ENCODE measurements around the gene C11orf98.
A peak's percentile ranks its signal among the peaks of the same experiment; 100 is the strongest.
"Not testable (repeated sequence)": the region's sequence is repeated elsewhere in the genome, so short reads cannot be mapped to it uniquely, and the experiment has no call there.

C11orf98 gene

DNA sequence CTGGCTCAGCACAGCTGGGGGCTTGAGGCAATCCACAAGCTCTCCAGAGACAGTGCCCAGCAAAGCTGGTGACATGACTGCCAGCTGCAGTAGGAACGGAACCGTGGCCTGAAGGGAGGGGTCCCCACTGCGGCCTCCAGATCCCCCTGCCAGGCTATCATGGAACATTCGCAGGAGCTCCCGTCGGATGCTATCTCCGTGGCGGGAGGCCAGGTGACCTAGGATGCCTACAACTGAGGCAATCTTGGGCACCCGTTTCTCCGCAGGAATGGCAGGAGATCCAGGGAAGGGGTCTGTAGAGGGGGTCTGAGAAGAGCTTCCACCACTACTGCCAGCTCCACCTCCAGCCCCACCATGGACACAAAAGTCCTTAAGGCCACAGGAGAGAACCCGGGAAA is 16.0 kb downstream of the C11orf98 start:
- no peak for DNase-seq

DNA sequence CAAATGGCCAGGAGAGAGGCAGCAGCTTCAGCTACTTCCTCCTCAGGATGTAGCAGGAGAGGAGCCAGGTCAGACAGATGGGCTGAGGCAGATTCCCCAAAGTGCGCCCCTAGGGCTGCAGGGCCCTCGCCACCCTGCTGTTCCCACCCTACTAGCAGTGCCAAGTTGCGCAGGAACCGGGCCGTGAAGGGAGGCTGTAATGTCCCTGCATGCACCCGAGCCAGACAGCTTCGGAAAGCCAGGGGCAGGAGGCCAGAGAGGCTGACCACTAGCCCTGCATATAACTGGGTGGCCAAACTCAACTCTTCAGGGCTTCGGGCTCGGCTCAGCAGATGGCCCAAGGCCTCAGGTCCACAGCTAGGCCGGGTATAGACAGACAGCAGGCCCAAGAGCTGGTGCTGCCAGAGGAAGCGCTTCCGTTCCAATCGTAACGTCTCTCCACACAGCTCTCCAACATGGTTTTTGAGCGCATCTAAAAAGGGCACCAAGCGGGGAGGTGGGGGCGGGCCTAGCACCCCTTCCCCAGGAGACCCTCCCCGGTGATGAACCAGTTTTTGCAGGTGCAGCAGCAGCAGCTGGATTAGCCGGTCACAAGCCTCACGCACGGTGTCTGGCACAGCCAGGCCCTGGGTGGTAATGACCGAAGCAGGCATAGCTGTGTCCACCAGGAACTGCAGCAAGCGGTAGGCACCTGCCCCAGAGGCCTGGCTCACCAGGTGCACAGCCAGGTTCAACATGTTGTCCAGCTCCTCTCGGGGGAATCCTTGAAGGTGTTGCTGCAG is 16.6 kb downstream of the C11orf98 start:
- no peak for DNase-seq

DNA sequence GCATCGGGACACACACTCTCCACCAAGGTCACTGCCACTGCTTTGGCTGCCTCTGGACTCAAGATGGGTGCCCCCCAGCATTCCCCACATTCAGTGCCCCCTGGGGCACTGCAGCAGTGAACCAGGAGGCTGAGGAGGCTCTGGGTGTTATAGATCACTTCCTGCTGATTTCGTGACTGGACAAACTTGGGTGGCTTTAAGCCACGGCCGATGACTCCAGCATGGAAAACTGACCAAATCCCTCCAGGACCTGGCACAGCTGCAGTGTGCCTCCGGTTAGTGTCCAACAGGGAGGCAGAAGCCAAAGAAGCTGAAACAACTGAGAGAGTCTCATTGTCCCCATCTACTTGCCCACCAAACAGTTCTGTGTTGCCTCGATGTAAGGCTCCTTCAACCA is 17.4 kb downstream of the C11orf98 start:
- no peak for DNase-seq

DNA sequence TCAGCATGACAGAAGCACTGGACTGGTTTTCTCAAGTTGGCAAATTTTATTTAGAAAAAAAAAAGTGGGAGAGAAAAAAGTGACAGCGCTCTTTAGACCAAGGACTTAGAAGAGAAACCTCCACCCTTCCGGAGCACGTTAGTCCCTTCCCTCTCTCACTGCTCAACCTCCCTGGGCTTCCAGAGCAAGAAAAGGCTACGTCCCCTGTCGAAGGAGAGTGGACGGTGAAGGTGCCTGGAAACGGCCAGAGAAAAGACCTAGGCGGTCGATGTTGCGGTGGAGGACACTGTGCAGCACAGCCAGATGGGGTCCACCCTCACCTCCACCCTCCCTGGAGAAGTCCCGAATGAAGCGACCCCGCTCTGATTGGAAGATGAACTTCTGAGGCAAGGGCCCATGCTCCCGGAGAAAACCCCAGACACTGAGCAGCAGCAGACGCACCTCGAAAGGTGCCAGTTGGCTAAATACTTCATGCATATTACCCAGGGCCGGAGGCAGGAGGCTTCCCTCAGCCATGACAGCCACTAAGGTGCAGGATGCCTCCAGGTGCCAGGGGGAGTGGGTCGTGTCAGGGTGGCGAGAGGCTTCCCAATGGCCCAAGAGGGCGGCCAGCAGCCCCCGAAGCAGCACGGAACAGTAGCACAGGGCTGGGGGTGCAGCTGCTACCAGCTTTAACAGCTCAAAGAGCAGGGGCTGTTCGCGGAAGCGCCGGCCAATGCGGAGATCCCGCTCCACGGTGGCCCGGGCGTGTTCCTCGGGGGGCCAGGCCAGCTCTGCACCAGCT is 18.0 kb downstream of the C11orf98 start:
- no peak for DNase-seq

DNA sequence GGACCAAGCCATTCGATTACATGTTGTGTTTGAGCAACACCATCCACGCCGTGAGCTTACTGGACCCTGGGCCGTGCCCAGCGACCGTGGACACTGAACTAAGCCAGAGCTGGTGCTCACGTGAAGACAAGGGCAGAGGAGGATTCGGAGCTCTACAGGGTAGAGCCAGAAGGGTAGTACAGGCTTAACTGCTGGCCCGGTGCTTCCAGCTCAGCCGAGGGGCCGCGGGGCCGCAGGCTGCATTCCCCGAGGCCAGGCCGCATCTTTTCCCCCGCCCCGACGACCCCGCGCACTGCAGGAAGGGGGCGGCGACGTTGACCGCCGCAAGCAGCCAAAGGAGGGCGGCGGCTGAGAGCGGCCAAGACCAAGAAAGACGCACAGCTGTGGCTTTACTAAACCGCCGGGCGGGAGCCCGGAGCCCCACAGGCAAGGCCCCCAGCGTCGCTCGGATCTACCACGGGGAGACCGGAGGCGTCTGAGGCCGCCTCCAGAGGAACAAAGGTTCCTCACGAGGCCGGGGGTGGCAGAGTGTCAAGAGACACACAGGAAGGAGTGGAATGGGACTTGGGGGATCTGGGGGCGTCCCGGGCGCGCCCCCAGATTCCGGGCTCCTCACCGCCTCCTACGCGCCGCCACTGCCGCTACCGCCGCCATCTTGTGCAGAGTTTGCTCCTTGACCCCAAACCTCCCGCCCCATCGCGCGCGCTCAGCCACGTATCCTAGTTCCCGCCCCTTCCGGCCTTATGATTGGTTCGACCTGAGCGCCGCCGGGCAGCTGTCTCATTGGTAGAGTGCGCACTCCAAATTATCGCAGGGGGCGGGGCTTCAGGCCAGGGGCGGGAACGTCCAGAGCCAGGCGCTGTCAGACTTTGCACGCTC is 18.8 kb downstream of the C11orf98 start, which contains the start of gene GANAB:
Gene GANAB, minus strand, starts transcription at position 668 of the 879 bp plus-strand sequence. Its CDS starts 14 bp downstream, at position 654.
- peak; percentile 99 to 100 for DNase-seq

DNA sequence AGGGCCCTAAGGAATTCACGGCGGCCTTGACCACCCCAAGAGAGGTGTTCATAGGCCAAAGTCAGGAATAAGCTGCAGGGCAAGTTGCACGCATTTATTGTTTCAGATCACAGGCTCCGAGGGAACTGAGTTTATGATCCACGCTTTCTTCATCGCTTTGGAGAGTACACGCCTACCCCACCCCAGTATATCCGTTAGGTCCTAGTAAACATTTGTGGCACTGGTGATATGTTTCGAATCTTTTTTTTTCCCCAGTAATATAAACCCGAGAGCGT is 19.4 kb downstream of the C11orf98 start:
- no peak for DNase-seq

DNA sequence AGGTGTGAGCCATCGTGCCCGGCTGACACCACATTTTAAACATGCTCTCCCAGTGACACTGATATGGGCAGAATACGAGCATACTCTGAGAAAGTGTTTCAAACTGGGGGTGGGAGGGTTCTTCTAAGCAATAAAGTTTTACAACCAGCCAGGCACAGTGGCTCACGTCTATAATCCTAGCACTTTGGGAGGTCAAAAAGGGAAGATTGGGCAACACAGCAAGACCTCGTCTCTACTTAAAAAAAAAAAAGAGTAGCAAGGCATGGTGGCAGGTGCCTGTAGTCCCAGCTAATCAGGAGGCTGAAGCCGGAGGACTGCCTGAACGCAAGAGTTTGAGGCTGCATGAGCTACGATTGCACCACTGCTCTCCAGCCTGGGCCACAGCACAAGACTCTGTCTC is 20.8 kb downstream of the C11orf98 start:
- no peak for DNase-seq

DNA sequence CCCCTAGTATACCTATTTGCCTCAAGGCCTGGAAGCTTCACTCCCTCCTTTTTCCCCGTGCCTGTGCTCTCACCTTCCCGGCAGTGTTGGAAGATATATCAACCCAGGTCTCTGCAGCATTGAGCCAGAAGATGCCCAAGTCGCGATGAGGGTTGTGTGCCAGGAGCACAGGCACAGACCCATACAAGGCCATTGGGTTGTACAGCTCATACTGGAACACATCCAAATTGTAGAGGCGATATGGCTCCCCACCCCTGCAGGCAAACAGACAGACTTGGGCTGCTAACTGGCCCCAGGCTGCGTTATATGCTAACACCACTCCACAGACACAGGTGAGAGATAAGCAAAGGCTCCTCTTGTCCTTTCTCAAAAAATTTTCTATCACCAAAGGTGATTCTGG is 32.5 kb downstream of the C11orf98 start:
- DNase-seq: no peak

DNA sequence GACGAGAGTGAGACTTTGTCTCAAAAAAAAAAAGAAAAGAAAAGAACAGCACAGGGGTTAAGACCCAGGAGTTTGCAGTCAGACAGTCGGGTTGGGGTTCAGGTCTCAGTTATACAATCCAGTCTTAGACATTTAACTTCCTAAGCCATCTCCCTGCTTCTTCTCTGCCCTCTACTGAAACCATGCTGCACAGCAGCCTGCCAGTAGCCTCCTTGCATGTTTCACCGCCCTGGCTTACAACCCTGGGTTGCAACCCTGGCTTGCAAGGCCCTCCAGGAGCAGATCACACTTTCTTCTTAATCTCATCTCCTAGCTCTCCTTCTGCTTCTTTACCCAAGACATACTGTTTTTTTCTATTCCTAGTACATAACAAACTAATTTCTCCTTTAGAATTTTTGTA is 37.3 kb downstream of the C11orf98 start:
- no peak for DNase-seq

DNA sequence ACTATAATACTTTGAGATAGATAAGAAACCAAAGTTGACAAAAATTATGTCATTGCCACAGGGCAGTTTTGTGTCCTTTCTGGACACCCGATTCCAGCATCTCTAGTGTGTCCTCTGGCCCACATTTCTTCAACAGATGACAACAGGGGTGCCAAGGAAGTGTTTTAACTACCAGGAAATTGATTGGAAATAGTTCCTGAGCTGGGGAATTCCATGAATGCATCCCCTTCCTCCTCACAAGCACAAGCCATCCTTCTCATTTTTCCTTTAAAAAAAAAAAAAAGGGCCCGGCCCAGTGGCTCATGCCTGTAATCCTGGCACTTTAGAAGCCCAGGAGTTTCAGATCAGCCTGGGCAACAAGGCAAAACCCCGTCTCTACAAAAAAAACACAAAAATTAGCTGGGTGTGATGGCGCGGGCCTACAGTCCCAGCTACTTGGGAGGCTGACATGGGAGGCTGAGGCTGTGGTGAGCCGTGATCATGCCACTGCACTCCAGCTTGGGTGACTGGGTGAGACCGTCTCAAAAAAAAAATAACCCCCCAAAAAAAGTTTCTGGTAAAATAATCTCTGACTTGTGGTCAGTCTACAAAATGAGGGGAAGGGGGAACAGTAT is 42.4 kb downstream of the C11orf98 start:
- DNase-seq: no peak

DNA sequence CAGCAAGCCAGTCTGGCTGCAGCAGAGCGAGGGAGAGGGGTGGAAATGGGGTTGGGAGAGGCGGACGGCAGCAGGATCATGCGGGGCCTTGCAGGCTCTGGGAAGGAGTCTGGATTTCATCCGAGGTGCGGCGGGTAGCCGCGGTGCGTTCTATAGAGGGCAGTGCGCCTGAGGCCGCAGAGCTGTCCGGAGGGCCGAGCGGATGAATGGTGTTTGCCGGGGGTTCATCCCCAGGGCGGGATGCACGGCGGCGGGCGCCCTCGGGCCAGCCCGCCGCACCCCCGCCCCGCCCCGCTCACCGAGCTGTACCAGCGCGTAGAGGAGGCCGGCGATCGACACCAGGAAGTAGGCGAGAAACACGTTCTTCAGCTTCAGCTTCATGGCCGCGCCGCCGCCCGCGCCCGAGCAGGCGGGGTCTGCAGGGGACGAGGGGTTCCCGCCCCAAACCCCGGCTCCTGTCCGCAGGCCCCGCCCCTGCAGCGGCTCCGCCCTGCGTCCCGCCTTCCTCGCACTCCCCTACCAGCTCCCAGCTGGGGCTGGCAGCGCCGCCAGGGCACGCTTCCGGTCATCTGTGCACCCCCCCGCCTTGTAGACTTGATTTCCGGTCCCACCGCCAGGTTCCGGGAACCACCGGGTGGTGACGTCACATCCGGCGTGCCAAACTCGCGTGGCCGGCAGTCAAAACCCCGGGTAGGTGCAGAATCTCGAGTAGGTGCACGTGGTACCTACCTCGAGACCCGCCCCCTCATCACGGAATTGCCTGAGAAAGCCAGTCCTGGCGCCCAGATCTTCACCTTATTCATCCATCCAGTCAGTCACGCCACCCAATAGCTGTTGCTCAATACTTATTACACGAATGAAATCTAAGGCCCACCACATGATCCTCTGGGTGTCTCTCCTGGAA is 43.2 kb downstream of the C11orf98 start, which contains the start of gene B3GAT3:
Gene B3GAT3, minus strand, starts transcription at position 420 of the 904 bp plus-strand sequence. Its CDS starts 39 bp downstream, at position 381.
- peak; percentile 97 to 99 for DNase-seq

DNA sequence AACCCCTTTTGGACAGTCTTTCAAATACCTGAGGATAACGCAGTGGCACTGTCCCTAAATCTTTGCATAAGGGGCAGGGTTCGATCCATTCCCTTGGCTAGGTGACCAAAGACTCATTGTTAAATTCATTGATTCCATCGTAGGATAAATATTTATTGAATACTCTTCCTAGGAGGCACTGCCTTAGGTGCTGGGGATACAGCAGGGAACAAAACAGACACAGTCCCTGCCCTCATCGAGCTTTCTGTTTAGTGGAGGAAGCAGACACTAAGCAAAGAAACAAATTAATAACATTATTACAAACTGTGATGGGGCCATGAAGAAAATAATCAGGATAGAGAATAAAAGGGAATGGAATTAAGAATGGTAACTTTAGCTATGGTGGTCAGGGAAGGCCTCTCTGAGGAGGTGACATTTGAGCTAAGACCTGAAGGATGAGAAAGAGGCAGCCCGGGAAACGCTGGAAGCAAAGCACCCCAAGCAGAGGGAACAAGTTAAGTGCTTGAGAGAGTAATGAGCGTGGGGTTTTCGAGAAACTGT is 43.9 kb downstream of the C11orf98 start:
- DNase-seq: no peak

DNA sequence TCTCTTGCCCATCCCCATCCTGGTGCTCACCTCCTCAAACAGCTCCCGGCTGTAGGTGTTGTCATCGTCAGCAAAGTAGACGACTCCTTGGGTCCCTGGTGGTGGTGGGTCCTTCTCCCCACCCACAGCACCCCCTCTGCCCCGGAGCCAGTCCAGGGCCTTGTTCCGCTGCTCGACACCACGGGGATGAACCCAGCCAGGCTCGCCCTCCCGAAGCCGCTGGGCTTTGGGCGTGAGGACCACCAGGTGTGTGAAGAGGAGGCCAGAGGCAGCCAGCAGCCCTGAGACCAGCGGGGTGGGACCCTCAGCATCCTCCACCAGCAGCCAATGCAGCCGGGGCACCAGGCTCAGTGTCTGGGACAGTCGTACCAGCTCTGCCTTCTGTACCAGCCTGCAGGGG is 48.1 kb downstream of the C11orf98 start:
- DNase-seq: not testable (repeated sequence)

DNA sequence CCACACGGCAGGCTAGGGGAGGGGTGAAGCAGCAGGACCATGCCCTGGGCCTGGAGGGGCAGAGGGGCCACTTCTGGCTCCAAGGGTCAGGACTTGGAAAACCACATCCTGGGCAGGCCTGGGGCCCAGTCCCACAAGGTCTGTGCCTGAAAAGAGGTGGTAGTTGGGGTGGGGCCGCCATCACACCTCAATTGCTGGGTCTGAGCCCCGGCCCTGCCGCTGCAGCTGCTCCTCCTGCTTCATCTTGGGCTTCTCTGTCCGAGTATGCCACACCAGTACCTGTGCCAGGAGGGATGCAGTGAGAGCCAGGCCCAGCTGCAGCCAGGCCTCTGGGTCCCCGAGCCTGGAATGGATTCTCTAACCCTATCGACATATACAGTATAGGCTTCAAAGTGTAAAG is 49.5 kb downstream of the C11orf98 start:
- DNase-seq: no peak

DNA sequence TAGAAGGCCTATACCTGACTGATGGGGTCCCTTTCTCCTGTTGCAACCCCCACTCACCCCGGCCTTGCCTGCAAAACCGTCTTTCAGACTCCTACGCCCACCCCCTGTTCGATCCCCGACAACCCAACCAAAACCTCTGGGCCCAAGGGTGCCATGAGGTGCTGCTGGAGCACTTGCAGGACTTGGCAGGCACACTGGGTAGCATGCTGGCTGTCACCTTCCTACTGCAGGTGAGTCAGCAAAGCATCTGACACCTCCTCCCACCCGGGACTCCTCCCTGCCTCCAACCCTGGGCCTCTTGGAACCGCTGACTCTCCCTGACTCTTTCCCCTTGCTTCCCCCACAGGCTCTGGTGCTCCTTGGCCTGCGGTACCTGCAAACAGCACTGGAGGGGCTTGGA is 50.7 kb downstream of the C11orf98 start:
- DNase-seq: peak; percentile 33 to 47

DNA sequence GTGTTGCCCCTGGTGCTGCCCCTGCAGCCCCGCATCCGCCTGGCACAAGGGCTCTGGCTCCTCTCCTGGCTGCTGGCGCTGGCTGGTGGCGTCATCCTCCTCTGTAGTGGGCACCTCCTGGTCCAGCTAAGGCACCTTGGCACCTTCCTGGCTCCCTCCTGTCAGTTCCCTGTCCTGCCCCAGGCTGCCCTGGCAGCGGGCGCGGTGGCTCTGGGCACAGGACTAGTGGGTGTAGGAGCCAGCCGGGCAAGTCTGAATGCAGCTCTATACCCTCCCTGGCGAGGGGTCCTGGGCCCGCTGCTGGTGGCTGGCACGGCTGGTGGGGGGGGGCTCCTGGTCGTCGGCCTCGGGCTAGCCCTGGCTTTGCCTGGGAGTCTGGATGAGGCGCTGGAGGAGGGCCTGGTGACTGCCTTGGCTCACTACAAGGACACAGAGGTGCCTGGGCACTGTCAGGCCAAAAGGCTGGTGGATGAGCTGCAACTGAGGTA is 51.7 kb downstream of the C11orf98 start:
- no peak for DNase-seq

Measured in activated CD4-positive, alpha-beta T cell treated with anti-CD3 and anti-CD28 coated beads for 4 hours (primary cell).